A673 (cell line): Measurements from ENCODE around the gene PRR22. TPM values are rescaled to one million over a fixed set of nuclear protein-coding genes. Genes with fewer than 3 reads are reported as not detected.

ENCODE experiments used
- BruUV-seq: library from RNA; stranded (reverse); fragments of 400-500 nt; replicated peaks from 2 replicates; lab custom pipeline; 2021; lab: Mats Ljungman, UMichigan
- CTCF ChIA-PET: fragments of 300-600 bp; sonication (Branson Sonifier 250); formaldehyde crosslinking; loops from one replicate; lab custom pipeline; 2022; ENCODE audit warnings: antibody characterized with exemption; lab: Charles Lee
- POLR2A ChIA-PET: fragments of 300-600 bp; sonication (Branson Sonifier 250); formaldehyde crosslinking; loops from one replicate; lab custom pipeline; 2022; ENCODE audit warnings: antibody characterized with exemption; ENCODE audit not compliant: low non-redundant PET; lab: Charles Lee
- DNase-seq: peaks from one replicate; pipeline ENCODE4 v3.0.0-alpha.2; 2015; ENCODE audit warnings: low spot score
- H3K27ac ChIP-seq: fragments of 200-600 bp; sonication (generic); 2 replicates; pipeline ENCODE4 v1.5.1; 2016; ENCODE audit warnings: mixed run types, low read depth, mild to moderate bottlenecking, mixed read lengths, antibody characterized with exemption, low read length; ENCODE audit not compliant: poor library complexity, severe bottlenecking
- H3K27me3 ChIP-seq: fragments of 200-600 bp; sonication (generic); replicated peaks from 2 replicates; pipeline ENCODE4 v1.6.1; 2017; ENCODE audit warnings: mixed run types, low read depth, mild to moderate bottlenecking, mixed read lengths, antibody characterized with exemption, low read length; ENCODE audit not compliant: insufficient read depth, poor library complexity
- H3K36me3 ChIP-seq: fragments of 200-600 bp; sonication (generic); 2 replicates; pipeline ENCODE4 v1.6.1; 2016; ENCODE audit warnings: mixed run types, mild to moderate bottlenecking, mixed read lengths, antibody characterized with exemption, low read length; ENCODE audit not compliant: insufficient read depth, poor library complexity, severe bottlenecking
- H3K4me1 ChIP-seq: fragments of 200-600 bp; sonication (generic); 2 replicates; pipeline ENCODE4 v1.6.1; 2017; ENCODE audit warnings: mixed run types, mild to moderate bottlenecking, mixed read lengths, antibody characterized with exemption, low read length; ENCODE audit not compliant: insufficient read depth, poor library complexity, severe bottlenecking
- H3K4me3 ChIP-seq: fragments of 200-600 bp; sonication (generic); 2 replicates; pipeline ENCODE4 v1.5.1; 2016; ENCODE audit warnings: low read depth, mixed run types, mild to moderate bottlenecking, mixed read lengths, low read length; ENCODE audit not compliant: poor library complexity, severe bottlenecking
- H3K9me3 ChIP-seq: fragments of 200-600 bp; sonication (generic); 2 replicates; pipeline ENCODE4 v1.6.1; 2016; ENCODE audit warnings: mixed run types, low read depth, mild to moderate bottlenecking, mixed read lengths, antibody characterized with exemption, low read length; ENCODE audit not compliant: poor library complexity, severe bottlenecking
- EZH2 ChIP-seq: fragments of 200-600 bp; sonication (generic); IDR thresholded peaks from 2 replicates; pipeline ENCODE4 v1.6.1; 2017; ENCODE audit warnings: borderline replicate concordance, low read depth, mild to moderate bottlenecking, mixed read lengths, antibody characterized with exemption, low read length; ENCODE audit not compliant: poor library complexity, severe bottlenecking
- intact Hi-C: fragments of 100-400 bp; cut with micrococcal nuclease; formaldehyde crosslinking; loops from one replicate; pipeline ENCODE4 v1.10.0; 2022; ENCODE audit not compliant: unreplicated experiment
- total RNA-seq: library from RNA; stranded (reverse); gene quantifications from 2 replicates; pipeline ENCODE4 v1.2.3, GENCODE V29; 2021
- TF ChIP-seq, protein P1 (sequence below): fragments of 300-800, 200-600 bp; sonication (generic); conservative IDR thresholded peaks from 2 replicates; pipeline ENCODE4 v1.5.1; 2017; ENCODE audit warnings: low read depth, mild to moderate bottlenecking, antibody characterized with exemption, low read length, moderate library complexity, mixed read lengths

PRR22 gene
- total RNA-seq, 1 experiment from 2014 or later = 8.2 TPM

- H3K9me3 ChIP-seq = no peaks in the 10 kb centered on the region
- H3K27ac ChIP-seq = no peak overlapping the region
- peaks cover 22% of the 10 kb centered on the region for H3K4me1 ChIP-seq
- BruUV-seq = no TSS peak
- TF ChIP-seq, protein P1, sequence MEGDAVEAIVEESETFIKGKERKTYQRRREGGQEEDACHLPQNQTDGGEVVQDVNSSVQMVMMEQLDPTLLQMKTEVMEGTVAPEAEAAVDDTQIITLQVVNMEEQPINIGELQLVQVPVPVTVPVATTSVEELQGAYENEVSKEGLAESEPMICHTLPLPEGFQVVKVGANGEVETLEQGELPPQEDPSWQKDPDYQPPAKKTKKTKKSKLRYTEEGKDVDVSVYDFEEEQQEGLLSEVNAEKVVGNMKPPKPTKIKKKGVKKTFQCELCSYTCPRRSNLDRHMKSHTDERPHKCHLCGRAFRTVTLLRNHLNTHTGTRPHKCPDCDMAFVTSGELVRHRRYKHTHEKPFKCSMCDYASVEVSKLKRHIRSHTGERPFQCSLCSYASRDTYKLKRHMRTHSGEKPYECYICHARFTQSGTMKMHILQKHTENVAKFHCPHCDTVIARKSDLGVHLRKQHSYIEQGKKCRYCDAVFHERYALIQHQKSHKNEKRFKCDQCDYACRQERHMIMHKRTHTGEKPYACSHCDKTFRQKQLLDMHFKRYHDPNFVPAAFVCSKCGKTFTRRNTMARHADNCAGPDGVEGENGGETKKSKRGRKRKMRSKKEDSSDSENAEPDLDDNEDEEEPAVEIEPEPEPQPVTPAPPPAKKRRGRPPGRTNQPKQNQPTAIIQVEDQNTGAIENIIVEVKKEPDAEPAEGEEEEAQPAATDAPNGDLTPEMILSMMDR = no peak
- TF ChIP-seq EZH2 = no peak
- ChIA-PET POLR2A (no interaction called here), CTCF (interaction anchor here (0.6 kb wide), 2 partner anchors 31 to 66 kb away, joined by 3 to 5 read pairs; no protein-coding TSS in a partner anchor)
- H3K36me3 ChIP-seq = no peaks in the 10 kb centered on the region
- intact Hi-C loops = no loop called here
- no peak for DNase-seq
- H3K27me3 ChIP-seq = no peaks in the 10 kb centered on the region
- H3K4me3 ChIP-seq = no peak overlapping the region
Measured at GRCh38 chr19:5825178-5825577, 40.6 kb upstream of the PRR22 start.

DNA sequence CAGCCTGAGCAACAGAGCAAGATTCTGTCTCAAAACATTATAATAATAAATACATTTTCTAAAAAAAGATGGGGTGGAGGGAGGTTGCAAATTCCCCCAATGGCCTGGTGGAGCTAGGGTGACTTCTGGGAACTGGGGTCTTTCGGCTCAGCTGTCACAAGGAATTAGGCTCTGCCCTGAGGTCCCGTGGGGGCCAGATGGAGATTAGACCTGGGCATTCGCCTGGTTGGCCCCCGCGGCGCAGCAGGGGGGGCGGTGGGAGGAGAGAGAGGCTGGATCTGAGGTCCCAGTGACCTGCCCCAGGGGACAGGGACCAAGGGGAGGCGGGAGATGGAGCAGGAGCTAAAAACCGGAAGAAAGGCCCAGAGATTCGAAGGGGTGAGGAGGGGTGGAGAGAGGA lies 40.2 kb upstream of the PRR22 start:
- no TSS peak for BruUV-seq
- DNase-seq = no peak
- peaks cover 18% of the 10 kb centered on the region for H3K4me1 ChIP-seq
- no peak overlapping the region for H3K4me3 ChIP-seq
- H3K36me3 ChIP-seq = no peaks in the 10 kb centered on the region
- no peak for TF ChIP-seq EZH2
- TF ChIP-seq, protein P1 = no peak
- intact Hi-C loops = no loop called here
- no peaks in the 10 kb centered on the region for H3K27me3 ChIP-seq
- CTCF ChIA-PET = interaction anchor here (0.6 to 0.8 kb wide), 3 partner anchors 21 to 66 kb away, joined by 3 to 5 read pairs (median 3); no protein-coding TSS in a partner anchor
- H3K9me3 ChIP-seq = no peaks in the 10 kb centered on the region
- POLR2A ChIA-PET = no interaction called here
- no peak overlapping the region for H3K27ac ChIP-seq

GRCh38 chr19:5823579-5824281 lies 39.2 kb upstream of the PRR22 start:
- no peaks in the 10 kb centered on the region for H3K36me3 ChIP-seq
- peaks cover 13% of the 10 kb centered on the region for H3K4me1 ChIP-seq
- intact Hi-C loops = no loop called here
- no peak for DNase-seq
- no peak overlapping the region for H3K27ac ChIP-seq
- POLR2A ChIA-PET = no interaction called here
- no peaks in the 10 kb centered on the region for H3K9me3 ChIP-seq
- TF ChIP-seq, protein P1 = no peak
- no peak for TF ChIP-seq EZH2
- no TSS peak for BruUV-seq
- H3K27me3 ChIP-seq = no peaks in the 10 kb centered on the region
- CTCF ChIA-PET = interaction anchor here (0.8 kb wide), 1 partner anchor 20 kb away, joined by 3 read pairs; no protein-coding TSS in a partner anchor
- H3K4me3 ChIP-seq = no peak overlapping the region
